ENCODE measurements around the gene TDRD10.

Gene TDRD10

GRCh38 chr1:154517661-154518060 lies 15.6 kb downstream of the TDRD10 start:
- Histone ChIP-seq H3K4me2 (ENCODE audit: low read depth, low read length) (no peak overlapping the region), H3K27me3 (replicated peaks; ENCODE audit: insufficient read depth, low read length) (no peaks in the 10 kb centered on the region), H3K9ac (ENCODE audit: low read length) (no peak overlapping the region), H3K79me2 (ENCODE audit: low read length) (no peaks in the 10 kb centered on the region), H3K9me3 (replicated peaks; ENCODE audit: insufficient read depth, low read length) (no peaks in the 10 kb centered on the region), H3K4me3 (ENCODE audit: low read length) (no peak overlapping the region), H4K20me1 (ENCODE audit: insufficient read depth, low read length) (no peaks in the 10 kb centered on the region), H3F3A (ENCODE audit: insufficient read depth, low read length) (peaks cover 6% of the 10 kb centered on the region), H3K9me2 (replicated peaks; ENCODE audit: insufficient read depth, low read length) (no peaks in the 10 kb centered on the region), H3K27ac (ENCODE audit: low read length) (no peak overlapping the region), H2AFZ (ENCODE audit: low read length) (no peak overlapping the region), H3K4me1 (ENCODE audit: low read length) (peaks cover 23% of the 10 kb centered on the region), H3K36me3 (replicated peaks; ENCODE audit: insufficient read depth, low read length) (no peaks in the 10 kb centered on the region)
- no peak for TF ChIP-seq EZH2 (optimal IDR thresholded peaks at IDR 0.05; ENCODE audit: low read depth, low read length)
- TF ChIP-seq EZH2phosphoT487 (IDR thresholded peaks at IDR 0.05; ENCODE audit: low read length) = no peak
- TF ChIP-seq, protein P1, sequence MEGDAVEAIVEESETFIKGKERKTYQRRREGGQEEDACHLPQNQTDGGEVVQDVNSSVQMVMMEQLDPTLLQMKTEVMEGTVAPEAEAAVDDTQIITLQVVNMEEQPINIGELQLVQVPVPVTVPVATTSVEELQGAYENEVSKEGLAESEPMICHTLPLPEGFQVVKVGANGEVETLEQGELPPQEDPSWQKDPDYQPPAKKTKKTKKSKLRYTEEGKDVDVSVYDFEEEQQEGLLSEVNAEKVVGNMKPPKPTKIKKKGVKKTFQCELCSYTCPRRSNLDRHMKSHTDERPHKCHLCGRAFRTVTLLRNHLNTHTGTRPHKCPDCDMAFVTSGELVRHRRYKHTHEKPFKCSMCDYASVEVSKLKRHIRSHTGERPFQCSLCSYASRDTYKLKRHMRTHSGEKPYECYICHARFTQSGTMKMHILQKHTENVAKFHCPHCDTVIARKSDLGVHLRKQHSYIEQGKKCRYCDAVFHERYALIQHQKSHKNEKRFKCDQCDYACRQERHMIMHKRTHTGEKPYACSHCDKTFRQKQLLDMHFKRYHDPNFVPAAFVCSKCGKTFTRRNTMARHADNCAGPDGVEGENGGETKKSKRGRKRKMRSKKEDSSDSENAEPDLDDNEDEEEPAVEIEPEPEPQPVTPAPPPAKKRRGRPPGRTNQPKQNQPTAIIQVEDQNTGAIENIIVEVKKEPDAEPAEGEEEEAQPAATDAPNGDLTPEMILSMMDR (IDR thresholded peaks at IDR 0.05; ENCODE audit: low read length) = no peak
- DNase-seq = no peak

- peak; percentile 27 for DNase-seq
- Histone ChIP-seq H2AFZ (ENCODE audit: low read length) (no peak overlapping the region), H3K27ac (ENCODE audit: low read length) (peak overlapping the region; percentile 7; the same call in 1 of the 2 replicates), H3K27me3 (replicated peaks; ENCODE audit: insufficient read depth, low read length) (no peaks in the 10 kb centered on the region), H3K4me2 (ENCODE audit: low read depth, low read length) (peak overlapping the region; percentile 80), H3K36me3 (replicated peaks; ENCODE audit: insufficient read depth, low read length) (no peaks in the 10 kb centered on the region), H3K9ac (ENCODE audit: low read length) (no peak overlapping the region), H3K9me2 (replicated peaks; ENCODE audit: insufficient read depth, low read length) (no peaks in the 10 kb centered on the region), H3K4me3 (ENCODE audit: low read length) (no peak overlapping the region), H3K9me3 (replicated peaks; ENCODE audit: insufficient read depth, low read length) (no peaks in the 10 kb centered on the region), H4K20me1 (ENCODE audit: insufficient read depth, low read length) (no peaks in the 10 kb centered on the region), H3K4me1 (ENCODE audit: low read length) (peaks cover 23% of the 10 kb centered on the region), H3K79me2 (ENCODE audit: low read length) (no peaks in the 10 kb centered on the region), H3F3A (ENCODE audit: insufficient read depth, low read length) (peaks cover 6% of the 10 kb centered on the region)
- TF ChIP-seq EZH2 (optimal IDR thresholded peaks at IDR 0.05; ENCODE audit: low read depth, low read length) = no peak
- TF ChIP-seq EZH2phosphoT487 (IDR thresholded peaks at IDR 0.05; ENCODE audit: low read length) = no peak
- TF ChIP-seq, protein P1 (IDR thresholded peaks at IDR 0.05; ENCODE audit: low read length) = no peak
Observed at GRCh38 chr1:154519591-154519991, 17.6 kb downstream of the TDRD10 start.

- no peak overlapping the region; the same call in 1 of the 2 replicates for H3K27ac ChIP-seq (ENCODE audit: low read length)
- H3K9me2 ChIP-seq (replicated peaks; ENCODE audit: insufficient read depth, low read length) = no peaks in the 10 kb centered on the region
- H3K4me3 ChIP-seq (ENCODE audit: low read length) = no peak overlapping the region
- H3K4me1 ChIP-seq (ENCODE audit: low read length) = peaks cover 23% of the 10 kb centered on the region
- no peaks in the 10 kb centered on the region for H3K79me2 ChIP-seq (ENCODE audit: low read length)
- no peak overlapping the region for H2AFZ ChIP-seq (ENCODE audit: low read length)
- H3K9me3 ChIP-seq (replicated peaks; ENCODE audit: insufficient read depth, low read length) = no peaks in the 10 kb centered on the region
- H3F3A ChIP-seq (ENCODE audit: insufficient read depth, low read length) = peaks cover 6% of the 10 kb centered on the region
- H3K27me3 ChIP-seq (replicated peaks; ENCODE audit: insufficient read depth, low read length) = no peaks in the 10 kb centered on the region
- H3K36me3 ChIP-seq (replicated peaks; ENCODE audit: insufficient read depth, low read length) = no peaks in the 10 kb centered on the region
- H3K9ac ChIP-seq (ENCODE audit: low read length) = no peak overlapping the region
- H4K20me1 ChIP-seq (ENCODE audit: insufficient read depth, low read length) = no peaks in the 10 kb centered on the region
- peak; percentile 26 for DNase-seq
- TF ChIP-seq EZH2 (optimal IDR thresholded peaks at IDR 0.05; ENCODE audit: low read depth, low read length) = no peak
- TF ChIP-seq, protein P1 (IDR thresholded peaks at IDR 0.05; ENCODE audit: low read length) = no peak
- no peak for TF ChIP-seq EZH2phosphoT487 (IDR thresholded peaks at IDR 0.05; ENCODE audit: low read length)
- H3K4me2 ChIP-seq (ENCODE audit: low read depth, low read length) = no peak overlapping the region
Observed at GRCh38 chr1:154520333-154520732, 18.3 kb downstream of the TDRD10 start.

Measured in MM.1S (cell line).